ENCODE data around the gene UBC.
"Not testable (repeated sequence)": the region's sequence is repeated elsewhere in the genome, so short reads cannot be mapped to it uniquely, and the experiment has no call there.

Gene UBC

DNA sequence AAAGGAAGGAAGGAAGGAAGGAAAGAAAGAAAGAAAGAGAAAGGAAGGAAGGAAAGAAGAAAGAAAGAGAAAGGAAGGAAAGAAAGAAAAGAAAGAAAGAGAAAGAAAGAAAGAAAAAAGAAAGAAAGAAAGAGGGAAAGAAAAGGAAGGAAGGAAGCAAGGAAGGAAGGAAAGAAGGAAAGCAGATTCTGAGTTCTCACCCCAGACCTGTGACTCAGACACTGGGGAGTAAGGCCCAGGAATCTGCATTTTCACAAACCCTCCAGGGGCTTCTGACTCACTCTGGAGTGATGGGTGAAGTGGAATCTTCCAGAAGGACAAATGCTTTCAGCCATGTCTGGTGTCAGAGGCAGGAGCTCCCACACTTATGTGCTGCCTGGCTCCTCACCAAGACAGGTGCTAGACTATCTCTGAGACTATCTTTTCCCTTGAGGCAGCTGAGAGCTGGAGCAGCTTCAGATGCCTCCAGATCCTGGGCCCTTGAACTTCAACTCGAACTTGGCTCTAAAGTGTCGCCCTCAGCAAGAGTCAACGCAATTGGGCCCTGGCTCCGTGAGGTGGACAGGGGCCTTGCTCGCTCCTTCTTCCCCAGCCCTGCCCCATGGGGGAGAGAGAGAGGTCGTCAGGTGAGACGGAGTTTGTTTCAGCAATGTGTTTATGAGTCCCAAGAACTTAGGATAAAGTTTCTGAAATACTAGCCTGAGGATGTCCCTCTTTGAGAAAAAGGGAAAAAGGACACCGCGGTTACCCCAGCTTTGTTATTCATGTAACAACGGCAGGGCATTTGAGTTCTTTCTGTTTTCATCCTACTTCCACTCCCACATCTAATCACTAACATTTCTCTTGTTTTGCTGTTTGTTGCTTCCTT lies 31.0 kb downstream of the UBC start:
- FAIRE-seq, result no peak

DNA sequence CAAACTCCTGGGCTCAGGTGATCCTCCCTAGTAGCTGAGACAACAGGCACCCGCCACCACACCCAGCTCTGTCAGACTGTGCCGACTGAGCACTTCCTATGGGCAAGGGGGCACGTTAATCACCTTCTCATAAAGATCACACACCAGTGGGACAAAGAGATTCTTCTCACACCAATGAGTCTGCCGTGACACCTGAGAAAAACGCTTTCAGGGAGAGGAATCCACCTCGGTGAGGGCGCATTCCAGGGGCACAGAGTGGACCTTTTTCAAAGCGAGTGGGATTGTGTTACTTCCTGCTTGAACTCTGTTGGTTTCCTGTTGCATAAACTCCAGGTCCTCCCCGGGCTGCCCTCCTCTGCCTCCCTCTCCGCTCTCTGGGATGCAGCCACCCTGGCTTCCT lies 33.3 kb downstream of the UBC start:
- no peak for FAIRE-seq

DNA sequence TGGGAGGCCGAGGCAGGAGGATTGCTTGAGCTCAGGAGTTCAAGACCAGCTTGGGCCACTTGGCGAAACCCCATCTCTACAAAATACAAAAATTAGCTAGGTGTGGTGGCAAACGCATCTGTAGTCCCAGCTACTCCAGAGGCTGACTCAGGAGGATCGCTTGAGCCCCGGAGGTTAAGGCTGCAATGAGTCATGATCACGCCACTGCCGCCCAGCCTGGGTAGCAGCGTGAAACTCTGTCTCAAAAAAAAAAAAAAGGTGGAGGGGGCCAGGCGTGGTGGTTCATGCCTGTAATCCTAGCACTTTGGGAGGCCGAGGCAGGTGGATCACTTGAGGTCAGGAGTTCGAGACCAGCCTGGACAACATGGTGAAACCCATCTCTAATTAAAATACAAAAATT lies 34.1 kb downstream of the UBC start:
- not testable (repeated sequence) for FAIRE-seq

DNA sequence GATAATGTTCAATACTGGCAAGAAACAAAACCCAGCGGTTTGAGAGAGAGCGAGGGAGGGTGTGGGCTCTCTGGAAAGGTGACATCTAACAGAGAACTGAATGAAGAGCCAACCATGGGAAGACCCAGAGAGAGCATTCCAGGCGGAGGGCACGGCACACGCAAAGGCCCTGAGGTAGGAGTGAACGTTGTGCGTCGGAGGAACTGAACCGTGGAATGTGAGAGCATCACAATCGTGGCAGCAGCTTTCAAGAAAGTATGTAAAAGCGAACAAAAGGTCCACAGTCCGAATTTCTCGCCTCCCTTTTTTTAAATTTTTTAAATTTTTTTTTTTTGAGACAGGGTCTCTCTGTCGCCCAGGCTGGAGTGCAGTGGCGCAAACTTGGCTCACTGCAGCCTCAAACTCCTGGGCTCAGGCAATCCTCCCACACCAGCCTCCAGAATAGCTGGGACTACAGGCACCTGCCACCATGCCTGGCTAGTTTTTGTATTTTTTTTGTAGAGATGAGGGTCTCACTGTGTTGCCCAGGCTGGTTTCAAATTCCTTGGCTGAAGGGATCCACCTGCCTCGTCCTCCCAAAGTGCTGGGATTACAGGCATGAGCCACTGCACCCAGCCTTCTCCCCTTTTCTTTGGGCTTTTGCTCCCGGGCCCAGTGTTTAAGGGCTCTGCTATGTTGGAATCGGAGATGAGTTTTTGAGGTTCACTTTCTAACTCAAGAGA lies 35.5 kb downstream of the UBC start:
- no peak for FAIRE-seq

DNA sequence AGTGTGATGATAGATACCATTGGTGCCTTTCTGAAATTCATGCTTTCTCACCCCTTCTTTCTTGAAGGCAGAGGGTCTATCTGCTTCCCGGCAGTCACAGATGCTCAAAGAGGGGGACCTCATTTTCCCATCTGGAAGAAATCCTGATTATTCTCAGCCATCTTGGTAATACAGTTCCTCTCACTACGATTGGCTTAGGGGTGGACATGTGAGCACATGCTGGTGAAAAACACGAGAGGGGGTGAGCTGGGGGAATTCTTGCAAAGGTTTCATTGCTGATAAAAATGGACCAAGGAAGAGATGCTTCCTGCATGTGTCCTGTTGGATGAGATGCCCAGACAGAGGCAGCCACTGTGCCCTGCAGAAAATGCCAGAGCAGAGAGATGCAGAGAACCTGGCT lies 37.0 kb downstream of the UBC start:
- no peak for FAIRE-seq

GRCh38 chr12:124876171-124876570 lies 38.3 kb downstream of the UBC start:
- FAIRE-seq, result no peak

DNA sequence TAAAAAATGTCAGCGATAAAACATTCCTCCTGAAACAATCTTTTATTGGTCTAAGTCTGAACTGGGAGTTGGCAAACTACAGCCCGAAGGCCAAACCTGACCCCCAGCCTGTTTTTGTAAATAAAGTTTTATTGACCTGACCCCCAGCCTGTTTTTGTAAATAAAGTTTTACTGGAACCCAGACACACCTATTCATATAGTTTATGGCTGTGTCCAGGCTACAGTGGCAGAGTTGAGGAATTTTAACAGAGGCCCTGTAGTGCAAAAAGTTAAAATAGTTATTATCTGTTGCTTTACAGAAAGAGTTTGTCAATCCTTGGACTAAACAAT lies 38.7 kb downstream of the UBC start:
- FAIRE-seq, result no peak

DNA sequence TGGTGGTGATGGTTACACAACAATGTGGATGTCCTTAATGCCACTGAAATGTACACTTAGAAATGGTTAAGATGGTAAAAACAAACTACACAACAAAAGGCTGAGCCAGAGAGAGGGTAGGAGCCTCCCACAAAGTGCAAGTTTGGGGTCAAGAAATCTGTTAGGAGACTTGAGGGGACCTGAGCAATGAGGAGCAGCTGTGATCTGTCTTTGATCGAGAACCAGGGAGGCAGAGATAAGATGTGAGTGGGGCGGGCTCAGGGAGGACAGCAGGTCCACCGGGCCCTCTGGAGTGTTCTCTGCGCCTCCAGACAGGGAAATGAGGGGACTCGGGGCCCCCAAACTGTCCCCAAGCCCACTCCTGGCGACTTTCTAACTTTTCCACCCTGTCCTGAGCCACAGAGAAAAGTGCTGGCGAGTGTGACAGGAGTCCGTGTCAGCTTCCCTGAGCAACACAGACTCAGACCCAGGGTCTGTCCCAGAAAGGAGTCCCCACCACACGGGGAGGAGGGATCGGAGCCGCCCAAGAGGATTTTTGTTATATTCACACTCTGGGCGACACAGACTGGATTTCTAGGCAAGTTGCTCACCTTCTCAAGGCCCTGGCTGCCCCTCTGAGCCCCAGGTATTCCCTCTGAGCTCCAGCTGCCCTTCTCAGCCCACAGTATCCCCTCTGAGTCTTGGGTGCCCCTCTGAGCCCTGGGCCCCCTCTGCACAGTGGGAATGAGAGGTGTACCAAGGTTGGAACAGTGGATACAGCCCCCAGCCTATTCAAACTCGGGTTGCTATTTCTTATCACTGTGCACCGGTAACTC lies 39.3 kb downstream of the UBC start:
- no peak for FAIRE-seq

DNA sequence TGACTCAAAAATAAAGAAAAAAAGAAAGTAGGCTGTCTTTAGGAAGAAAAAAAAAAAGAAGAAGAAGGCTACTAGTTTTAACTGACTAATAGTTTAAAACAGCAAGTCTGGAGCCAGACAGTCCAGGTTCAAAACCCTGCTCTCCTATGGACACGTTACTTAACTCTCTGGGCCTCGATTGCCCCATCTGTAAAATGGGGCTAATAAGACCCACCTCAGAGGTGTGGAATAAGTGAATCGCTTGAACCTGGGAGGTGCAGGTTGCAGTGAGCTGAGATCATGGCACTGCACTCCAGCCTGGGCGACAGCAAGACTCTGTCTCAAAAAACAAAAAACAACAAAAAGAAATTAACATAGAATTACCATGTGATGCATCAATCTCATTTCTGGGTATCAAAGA lies 40.3 kb downstream of the UBC start:
- FAIRE-seq, result no peak

DNA sequence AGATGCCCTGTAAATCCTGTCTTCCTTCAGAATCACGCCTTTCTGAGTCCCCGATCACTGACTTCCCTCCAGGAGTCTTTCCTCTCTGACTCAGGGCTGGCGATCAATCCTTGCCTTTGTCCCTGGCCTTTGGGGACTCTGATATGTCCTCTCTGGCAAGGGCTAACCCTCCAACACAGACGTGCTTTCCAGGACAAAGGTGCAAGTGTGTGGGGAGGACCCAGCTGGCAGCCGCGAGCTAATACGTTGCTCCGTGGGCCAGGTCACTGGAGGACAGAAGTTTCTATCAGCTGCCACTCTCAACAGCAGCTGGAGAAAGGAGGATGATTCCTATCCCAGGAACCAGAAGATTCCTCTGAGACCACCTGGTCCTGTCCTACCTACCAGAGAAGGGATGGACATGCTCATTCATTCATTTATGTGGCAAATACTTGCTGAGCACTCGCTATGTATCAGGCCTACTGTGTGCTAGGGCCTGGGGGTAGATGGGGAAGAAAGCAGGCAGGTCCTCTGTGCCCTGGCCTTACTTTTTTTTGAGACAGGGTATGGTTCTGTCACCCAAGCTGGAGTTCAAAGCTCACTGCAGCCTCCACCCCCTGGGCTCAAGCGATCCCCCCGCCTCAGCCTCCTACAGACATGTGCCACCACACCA lies 42.3 kb downstream of the UBC start:
- FAIRE-seq, result no peak

DNA sequence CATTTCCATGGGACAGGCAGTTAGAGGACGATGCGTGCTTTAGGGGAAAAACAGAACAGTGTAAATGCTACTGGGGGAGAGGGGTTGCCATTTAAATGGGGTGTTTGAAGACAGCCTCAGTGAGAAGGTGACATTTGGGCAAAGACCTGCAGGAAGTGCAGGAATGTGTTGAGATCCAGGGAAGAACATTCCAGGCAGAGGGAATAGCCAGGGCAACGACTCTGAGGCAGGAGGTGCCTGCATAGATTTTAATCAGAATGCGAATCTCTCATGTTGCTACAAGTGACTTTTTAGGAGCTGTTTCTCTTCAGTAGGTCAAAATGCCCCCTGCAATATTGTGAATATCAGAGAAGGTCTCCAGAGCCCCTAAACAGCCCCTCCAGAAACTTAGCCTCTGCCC lies 43.2 kb downstream of the UBC start:
- no peak for FAIRE-seq

DNA sequence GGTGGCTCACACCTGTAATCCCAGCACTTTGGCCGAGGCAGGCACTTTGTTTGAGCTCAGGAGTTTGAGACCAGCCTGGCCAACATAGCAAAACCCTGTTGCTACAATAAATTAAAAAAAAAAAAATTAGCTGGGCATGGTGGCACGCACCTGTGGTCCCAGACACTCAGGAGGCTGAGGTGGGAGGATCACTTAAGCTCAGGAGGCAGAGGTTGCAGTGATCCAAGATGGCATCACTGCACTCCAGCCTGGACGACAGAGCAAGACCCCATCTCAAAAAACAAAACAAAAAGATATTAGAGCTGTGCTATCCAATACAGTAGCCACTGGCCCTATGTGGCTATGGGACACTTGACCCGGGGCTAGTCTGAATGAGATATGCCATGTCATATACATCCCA lies 43.9 kb downstream of the UBC start:
- FAIRE-seq, result no peak

- FAIRE-seq, result no peak
These were observed 45.3 kb downstream of the UBC start for GRCh38 chr12:124869059-124869665.

- no peak for FAIRE-seq
These were observed 46.0 kb downstream of the UBC start for GRCh38 chr12:124868252-124869058.

- no peak for FAIRE-seq
These were observed 47.0 kb downstream of the UBC start for GRCh38 chr12:124867401-124867930.

DNA sequence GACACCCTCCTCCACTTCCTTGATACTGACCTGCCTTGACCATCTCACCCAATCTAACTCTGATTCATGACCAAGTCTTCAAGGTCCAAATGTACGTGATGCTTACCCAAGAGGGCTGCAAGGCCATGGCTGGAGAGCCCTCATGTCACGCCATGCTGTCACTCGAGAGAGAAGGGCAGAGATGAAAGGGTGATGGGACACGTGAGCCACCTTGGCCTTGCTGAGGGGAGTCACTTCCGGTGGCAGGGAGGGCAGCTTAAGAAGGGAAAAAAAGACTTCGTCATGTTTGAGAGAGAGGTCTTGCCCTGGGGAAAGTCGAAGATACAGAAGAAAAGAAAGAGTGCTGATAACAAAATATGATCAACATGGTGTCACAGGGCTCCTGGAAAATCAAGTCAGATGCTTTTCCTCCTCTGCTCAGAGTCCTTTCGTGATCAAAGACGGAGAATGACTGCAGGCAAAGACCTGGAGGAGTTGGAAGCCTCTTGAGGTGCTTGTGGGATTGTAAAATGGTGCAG lies 47.5 kb downstream of the UBC start:
- FAIRE-seq, result no peak

DNA sequence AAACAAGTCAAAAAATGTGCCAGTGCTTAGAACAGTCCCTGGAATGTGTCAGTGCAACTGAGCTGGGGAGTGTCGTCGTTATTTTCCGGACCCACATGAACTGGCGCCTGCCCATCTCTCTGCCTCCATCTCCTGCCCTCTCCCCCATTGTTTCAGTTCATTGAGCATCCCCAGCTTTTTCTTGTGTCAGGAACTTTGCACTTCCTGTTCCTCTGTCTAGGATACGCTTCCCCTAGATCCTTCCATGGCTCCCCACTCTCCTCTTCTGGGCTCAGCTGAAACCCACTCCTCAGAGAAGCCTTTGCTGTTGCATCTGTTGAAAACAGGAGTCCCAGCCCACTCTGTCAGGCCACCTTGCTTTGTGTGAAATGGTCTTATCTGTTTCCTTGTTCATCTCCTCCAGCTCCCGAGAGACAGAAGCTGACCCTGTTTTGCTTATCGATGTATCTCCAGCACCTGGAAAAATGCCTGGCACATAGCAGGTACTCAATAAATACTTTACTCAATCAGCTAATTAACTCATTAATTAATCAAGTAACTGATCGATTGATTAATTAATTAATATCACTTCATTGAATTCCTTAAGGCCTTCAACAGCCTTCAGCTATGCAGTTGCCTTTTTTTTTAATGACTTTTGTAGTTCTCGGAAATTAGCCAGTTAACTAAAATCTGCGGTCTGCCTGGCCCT lies 48.1 kb downstream of the UBC start:
- no peak for FAIRE-seq

DNA sequence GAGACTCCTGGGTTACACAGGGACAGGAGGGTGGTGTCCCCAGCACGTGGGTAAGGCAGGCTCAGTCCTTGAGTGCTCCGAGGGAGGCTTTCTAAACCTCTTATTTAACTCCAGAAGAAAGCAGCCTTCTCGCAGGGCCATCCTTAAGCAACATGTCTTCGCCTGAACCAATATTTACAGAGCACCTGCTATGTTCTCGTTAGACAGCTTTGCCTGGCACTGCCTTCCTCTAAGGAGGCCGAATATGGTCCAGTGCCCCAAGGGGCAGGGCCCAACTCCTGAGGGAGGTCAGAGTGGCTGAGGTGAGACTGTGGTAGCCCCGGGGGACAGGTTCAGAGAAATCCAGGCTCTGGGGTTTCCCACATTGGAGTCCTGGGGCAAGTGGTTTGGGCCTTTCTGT lies 48.7 kb downstream of the UBC start:
- FAIRE-seq, result no peak

DNA sequence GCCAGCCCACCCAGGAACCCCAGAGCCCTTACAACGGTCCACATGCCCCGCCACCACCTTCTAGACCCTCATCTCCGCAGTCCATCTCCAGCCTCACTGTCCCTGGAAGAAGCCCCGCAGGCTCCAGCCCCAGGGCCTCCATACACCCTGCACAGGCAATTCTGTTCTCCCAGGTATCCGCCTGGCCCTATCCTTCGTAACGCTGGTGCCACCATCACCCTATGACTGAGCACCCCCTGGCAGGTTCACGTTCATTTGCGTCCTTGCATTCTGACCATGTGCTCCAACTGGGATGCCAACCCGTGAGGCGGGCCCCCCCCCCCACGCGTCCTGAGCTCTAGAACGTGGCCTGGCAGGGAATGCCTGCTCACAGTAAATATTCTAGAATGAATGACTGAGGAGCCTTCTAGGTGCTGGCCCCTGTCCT lies 50.1 kb downstream of the UBC start:
- FAIRE-seq, result no peak
